Adipose tissue (tissue), 3 donors: ENCODE measurements around the gene RCAN3. TPM values are rescaled to one million over a fixed set of nuclear protein-coding genes. Genes with fewer than 3 reads are reported as not detected.

Source experiments
- H3K27ac ChIP-seq: one replicate; pipeline ENCODE4 v1.5.1; 2013; ENCODE audit warnings: low read depth, low read length
- WGBS, 3 donors: extraction: QIAGEN DNeasy Blood & Tissue Kit; methylation state at CpG; one replicate each; pipeline ENCODE4 v1.1.7; 2013; 5-methylcytosine and 5-hydroxymethylcytosine counted together
- polyA plus RNA-seq, 3 donors: library from polyadenylated mRNA; stranded (reverse); fragments of 200-250 nt; gene quantifications; one replicate each; pipeline ENCODE4 v1.2.3, GENCODE V29; 2013
- donor health status: healthy with polysubstance abuse.
- donor health status: Bipolar disorder and iron deficiency.
- donor health status: healthy.

The RCAN3 gene
- polyA plus RNA-seq, 3 donors = 1.2 to 4.0 (median 1.6) TPM

DNA sequence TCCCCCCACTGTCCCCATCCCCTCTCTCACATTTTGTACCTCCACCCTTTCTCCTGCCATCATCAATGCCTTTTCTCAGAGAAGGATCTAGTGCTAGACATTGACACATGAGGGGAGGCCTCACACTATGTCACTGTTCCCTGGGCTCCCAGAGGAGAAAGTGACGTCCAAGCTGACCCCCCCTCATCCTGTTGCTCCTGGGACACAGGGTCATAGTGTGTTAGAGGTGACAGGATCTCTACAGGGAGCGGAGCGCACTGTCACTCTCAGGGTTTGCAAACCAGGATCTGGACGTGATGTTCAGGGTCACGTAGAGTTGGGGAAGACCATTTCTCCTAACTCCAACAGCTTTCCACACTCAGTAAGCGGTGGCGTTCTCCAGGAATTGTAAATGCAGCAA is 55.8 kb downstream of the RCAN3 start:
- no peak overlapping the region for H3K27ac ChIP-seq
- WGBS, 3 donors = 66 to 82% (median 72%) methylated on average over 7 of the region's 7 CpGs

GRCh38 chr1:24558902-24559791 is 56.5 kb downstream of the RCAN3 start:
- H3K27ac ChIP-seq = no peak overlapping the region
- 39 to 52% (median 41%) methylated on average over 12 of the region's 12 CpGs for WGBS, 3 donors

DNA sequence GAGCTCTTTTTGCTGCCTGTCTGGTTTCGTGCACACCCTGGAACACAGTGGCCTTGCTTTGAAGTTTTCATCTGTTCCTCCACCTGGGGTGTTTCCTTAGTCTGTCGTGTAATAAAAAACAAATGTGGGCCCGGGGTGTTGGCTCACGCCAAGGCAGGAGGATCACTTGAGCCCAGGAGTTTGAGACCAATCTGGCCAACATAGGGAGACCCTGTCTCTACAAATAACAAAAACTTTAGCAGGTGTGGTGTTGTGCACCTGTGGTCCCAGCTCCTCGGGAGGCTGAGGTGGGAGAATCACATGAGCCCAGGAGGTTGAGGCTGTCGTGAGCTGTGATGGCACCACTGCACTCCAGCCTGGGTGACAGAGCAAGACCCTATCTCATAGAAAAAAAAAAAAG is 57.7 kb downstream of the RCAN3 start:
- H3K27ac ChIP-seq = no peak overlapping the region
- WGBS, 3 donors = 89 to 91% (median 91%) methylated on average over 6 of the region's 6 CpGs

GRCh38 chr1:24562625-24563024 is 60.0 kb downstream of the RCAN3 start:
- no peak overlapping the region for H3K27ac ChIP-seq

GRCh38 chr1:24564695-24565094 is 62.1 kb downstream of the RCAN3 start:
- WGBS, 3 donors = 40 to 72% (median 64%) methylated on average over 2 of the region's 2 CpGs
- H3K27ac ChIP-seq = no peak overlapping the region

GRCh38 chr1:24566236-24566867 is 63.7 kb downstream of the RCAN3 start:
- 73 to 92% (median 74%) methylated on average over 3 of the region's 3 CpGs for WGBS, 3 donors
- no peak overlapping the region for H3K27ac ChIP-seq

DNA sequence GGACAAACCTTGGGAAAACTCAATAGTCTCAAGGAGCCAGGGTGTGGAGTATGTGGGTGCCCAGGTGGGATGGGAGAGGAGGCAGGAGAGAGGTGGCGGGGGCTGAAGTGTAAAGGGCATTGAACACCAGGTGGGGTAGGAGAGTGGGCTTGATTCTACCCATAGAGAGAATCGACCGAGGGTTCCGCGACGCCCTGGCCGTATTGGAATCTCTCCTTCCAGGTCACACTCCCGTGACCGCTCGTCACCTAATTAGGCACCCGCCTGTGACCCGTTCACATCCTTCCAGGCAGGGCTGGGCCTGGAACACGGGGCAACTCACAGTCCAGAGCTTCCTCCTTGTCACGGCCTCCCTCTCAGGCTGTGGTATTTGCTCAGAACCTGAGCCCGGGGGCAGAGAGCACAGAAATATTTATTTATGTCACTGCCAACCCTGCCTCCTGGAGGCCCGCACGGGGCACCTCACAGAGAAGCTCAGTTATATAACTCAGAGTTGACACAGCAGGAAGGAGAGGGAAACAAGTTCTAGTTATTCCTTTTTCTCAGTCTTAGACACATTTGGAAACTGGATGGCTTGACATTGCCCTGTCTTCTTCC is 65.3 kb downstream of the RCAN3 start:
- WGBS, 3 donors = 20 to 55% (median 52%) methylated on average over 17 of the region's 17 CpGs
- no peak overlapping the region for H3K27ac ChIP-seq

DNA sequence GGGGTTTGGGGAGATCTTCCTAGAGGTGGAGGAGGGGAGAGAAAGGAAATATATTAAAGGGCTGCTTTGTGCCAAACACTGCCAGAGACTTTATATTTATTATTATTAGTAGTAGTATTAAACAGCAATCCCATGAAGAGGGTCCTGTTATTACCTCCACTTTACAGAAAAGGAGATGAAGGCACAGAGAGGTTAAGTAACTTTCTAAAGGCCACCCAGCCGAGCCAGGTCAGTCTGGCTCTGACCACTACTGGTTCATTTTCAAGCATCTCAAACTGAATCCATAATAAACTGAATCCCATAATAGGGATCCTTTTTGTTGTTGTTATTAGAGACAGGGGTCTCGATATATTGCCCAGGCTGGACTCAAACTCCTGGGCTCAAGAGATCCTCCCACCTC is 65.8 kb downstream of the RCAN3 start:
- WGBS, 3 donors = 70 to 84% (median 76%) methylated on average over 2 of the region's 2 CpGs
- no peak overlapping the region for H3K27ac ChIP-seq

DNA sequence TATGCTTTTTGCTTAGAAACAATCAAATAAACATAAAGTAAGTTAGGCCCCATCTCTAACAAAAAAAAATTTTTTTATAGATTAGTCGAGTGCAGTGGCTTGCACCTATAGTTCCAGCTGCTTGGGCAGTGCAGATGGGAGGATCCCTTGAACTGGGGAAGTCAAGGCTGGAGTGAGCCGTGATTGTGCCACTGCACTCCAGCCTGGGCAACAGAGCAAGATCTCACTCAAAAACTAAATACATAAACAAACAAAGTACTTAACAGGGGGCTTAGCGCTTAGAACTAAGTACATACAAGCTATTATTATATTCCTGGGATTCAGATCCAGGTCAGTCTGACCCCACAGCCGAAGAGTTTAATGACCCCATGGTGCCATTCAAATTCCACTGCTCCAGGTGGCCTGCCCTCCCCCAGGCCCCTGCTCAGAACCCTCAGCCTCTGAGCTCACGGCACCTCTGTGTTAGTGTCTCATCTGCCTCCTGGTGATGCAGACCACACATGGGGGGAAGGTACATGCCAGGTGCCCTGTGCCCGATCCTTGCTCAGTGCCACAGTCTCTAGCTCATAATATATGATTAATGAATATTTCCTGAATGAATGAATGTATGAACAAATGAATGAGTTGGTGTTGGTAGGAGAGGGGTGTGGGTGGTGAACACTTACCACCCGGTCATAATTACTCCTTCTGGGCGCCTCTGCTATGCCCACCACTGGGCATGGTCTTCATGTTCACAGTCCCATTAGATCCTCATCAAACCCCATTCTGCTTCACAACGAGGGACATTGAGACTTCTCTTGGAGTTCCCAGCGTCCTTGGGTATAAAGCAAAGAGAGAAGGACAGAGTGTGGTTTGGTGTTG is 67.9 kb downstream of the RCAN3 start:
- no peak overlapping the region for H3K27ac ChIP-seq
- 85 to 88% (median 88%) methylated on average over 10 of the region's 10 CpGs for WGBS, 3 donors

GRCh38 chr1:24572301-24572700 is 69.7 kb downstream of the RCAN3 start:
- WGBS, 3 donors = 49 to 79% (median 51%) methylated on average over 9 of the region's 9 CpGs
- no peak overlapping the region for H3K27ac ChIP-seq

- no peak overlapping the region for H3K27ac ChIP-seq
- 43 to 57% (median 56%) methylated on average over 14 of the region's 14 CpGs for WGBS, 3 donors
These were observed 73.4 kb downstream of the RCAN3 start for GRCh38 chr1:24575905-24576587.

- no peak overlapping the region for H3K27ac ChIP-seq
- WGBS, 3 donors = 84 to 95% (median 91%) methylated on average over 7 of the region's 7 CpGs
These were observed 76.2 kb downstream of the RCAN3 start for GRCh38 chr1:24578846-24579245.

GRCh38 chr1:24580756-24581155 is 78.1 kb downstream of the RCAN3 start:
- WGBS, 3 donors = 62 to 86% (median 84%) methylated on average over 10 of the region's 10 CpGs
- no peak overlapping the region for H3K27ac ChIP-seq

DNA sequence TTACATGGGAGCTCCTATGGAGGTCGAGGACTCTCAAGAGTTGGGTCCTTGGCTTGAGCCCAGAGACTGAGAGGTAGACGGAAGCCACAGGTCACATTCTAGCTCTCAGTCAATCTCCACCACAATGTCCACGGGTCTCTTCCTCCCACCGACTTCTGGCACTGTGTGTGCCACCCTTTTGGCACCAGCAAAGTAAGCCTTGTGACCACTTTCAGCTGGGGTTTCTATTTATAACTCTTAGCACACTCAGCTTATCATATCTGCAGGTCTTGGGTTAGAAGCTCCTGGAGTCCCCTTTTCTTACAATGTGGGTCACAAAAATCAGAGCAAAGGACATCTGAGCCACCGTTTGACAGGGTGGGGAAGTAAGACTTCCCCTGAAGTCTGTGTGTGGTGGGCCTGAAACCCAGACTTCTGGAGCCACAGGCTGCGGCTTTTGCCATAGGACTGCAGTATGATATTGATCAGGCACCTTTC is 81.6 kb downstream of the RCAN3 start:
- 33 to 36% (median 36%) methylated on average over 6 of the region's 6 CpGs for WGBS, 3 donors
- no peak overlapping the region for H3K27ac ChIP-seq

DNA sequence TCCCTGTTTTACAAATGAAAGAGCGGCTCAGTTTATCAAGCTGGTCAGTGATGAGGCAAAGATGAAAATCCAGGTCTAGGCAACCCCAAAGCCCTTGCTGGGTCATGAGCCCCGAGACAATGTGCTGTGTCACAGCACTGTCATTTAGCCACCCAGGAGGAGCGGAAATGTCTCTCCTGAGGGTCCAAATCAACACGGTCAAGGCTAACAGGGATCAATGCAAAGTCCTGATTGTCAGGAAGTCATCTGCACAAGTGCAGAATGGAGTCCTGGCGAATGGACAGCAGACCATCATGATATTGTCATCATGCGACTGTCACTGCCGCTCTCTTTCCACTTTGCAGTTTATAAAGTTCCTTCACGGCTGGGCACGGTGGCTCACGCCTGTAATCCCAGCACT is 83.5 kb downstream of the RCAN3 start:
- WGBS, 3 donors = 83 to 85% (median 85%) methylated on average over 10 of the region's 10 CpGs

DNA sequence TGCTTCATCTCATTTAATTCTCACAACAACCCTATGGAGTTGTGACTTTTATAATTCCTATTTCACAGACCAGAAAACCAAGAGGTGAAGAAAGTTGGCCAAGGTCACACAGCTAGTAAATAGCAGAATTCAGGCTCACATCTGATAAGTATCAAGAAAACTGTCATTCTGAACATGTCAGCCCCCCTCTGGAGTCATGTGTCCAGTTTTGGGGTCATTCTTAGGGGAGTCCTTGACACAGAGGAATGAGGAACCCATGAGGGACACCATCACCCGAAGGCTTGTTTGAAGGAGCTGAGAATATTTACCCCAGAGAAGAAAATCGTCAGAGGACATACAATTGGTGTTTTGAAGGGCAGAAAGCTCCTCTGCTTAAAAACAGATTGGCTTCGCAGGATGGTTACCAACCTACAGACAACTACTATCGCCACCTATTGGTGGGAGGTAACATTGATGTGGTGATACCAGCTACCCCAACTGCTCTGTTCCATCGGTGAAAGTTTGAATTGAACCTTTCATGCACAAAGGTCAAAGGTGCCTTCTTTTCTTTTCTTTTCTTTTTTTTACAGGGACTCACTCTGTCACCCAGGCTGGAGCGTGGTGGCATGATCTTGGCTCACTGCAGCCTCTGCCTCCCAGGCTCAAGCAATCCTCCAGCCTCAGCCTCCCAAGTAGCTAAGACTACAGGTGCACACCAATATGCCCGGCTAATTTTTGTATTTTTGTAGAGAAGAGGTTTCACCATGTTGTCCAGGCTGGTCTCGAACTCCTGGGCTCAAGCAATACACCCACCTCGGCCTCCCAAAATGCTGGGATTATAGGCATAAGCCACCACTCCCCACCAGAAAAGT is 84.6 kb downstream of the RCAN3 start:
- 26 to 36% (median 33%) methylated on average over 9 of the region's 9 CpGs for WGBS, 3 donors
- no peak overlapping the region for H3K27ac ChIP-seq

More for the DNA sequence above, 83.5 kb downstream of the RCAN3 start:
- no peak overlapping the region for H3K27ac ChIP-seq

DNA sequence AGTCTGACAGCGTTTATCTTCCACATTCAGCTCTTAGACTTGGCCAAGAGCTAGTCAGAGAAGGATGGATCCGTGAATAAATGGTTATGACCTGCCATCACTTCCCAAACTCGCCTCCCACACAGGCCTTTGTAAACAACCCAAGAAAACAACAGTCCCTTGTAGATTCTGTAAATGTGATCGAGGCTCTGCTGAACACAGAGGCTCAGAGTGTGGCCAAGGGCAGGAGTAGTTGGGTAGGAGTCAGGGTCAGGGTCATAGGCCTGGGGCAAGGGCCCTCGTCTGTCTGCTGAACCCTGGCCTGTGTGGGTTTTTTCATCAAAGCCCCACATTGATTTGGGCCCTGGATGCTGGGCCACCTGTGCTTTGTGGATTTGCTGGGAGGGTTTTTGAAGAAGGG is 85.9 kb downstream of the RCAN3 start:
- no peak overlapping the region for H3K27ac ChIP-seq
- 74 to 78% (median 76%) methylated on average over 5 of the region's 5 CpGs for WGBS, 3 donors
